AG04450 (cell line): ENCODE data around the gene CLEC12A. TPM values are rescaled to one million over a fixed set of nuclear protein-coding genes. Genes with fewer than 3 reads are reported as not detected.
"Not testable (repeated sequence)": the region's sequence is repeated elsewhere in the genome, so short reads cannot be mapped to it uniquely, and the experiment has no call there.

Experiments
- CTCF ChIA-PET: fragments of 300-600, 350-600 bp; formaldehyde crosslinking; extraction: SDS; loops from one replicate; lab custom pipeline; 2022; ENCODE audit warnings: antibody characterized with exemption, inconsistent platforms; lab: Charles Lee
- POLR2A ChIA-PET: fragments of 350-600 bp; formaldehyde crosslinking; extraction: SDS; loops from one replicate; lab custom pipeline; 2021; ENCODE audit warnings: antibody characterized with exemption, inconsistent platforms; lab: Yijun Ruan, JAX
- DNase-seq: peaks from one replicate; pipeline ENCODE4 v3.0.0-alpha.2; 2011; ENCODE audit warnings: low read depth, low spot score
- H3K27ac ChIP-seq: one replicate; pipeline ENCODE4 v1.5.1; 2012; ENCODE audit warnings: low read depth, low read length, control low read depth
- H3K27me3 ChIP-seq: one replicate; pipeline ENCODE4 v1.6.0; 2012; ENCODE audit warnings: low read length; ENCODE audit not compliant: control insufficient read depth, insufficient read depth
- H3K4me3 ChIP-seq: 2 replicates; pipeline ENCODE4 v1.5.1; 2011; ENCODE audit warnings: mild to moderate bottlenecking, low read depth, low read length, control low read depth
- H3K9me3 ChIP-seq: 2 replicates; pipeline ENCODE4 v1.5.1; 2012; ENCODE audit warnings: low read length; ENCODE audit not compliant: control insufficient read depth, insufficient read depth
- CTCF ChIP-seq: IDR thresholded peaks from 2 replicates; pipeline ENCODE4 v1.5.1; 2011; ENCODE audit warnings: low read depth, low read length, control low read depth, inconsistent platforms
- polyA plus RNA-seq: library from polyadenylated mRNA; depleted of rRNA; stranded (reverse); fragments of >200 nt; gene quantifications from 2 replicates; pipeline ENCODE4 v1.2.3, GENCODE V29; 2011

The CLEC12A gene
- polyA plus RNA-seq, 1 experiment, result not detected

- no peak overlapping the region for H3K4me3 ChIP-seq
- TF ChIP-seq CTCF, result no peak
- ChIA-PET POLR2A (no interaction called here), CTCF (no interaction called here)
- no peaks in the 10 kb centered on the region for H3K9me3 ChIP-seq
- H3K27me3 ChIP-seq, result peaks cover 2% of the 10 kb centered on the region
- no peak overlapping the region for H3K27ac ChIP-seq
- no peak for DNase-seq
Measured at GRCh38 chr12:9961106-9961505, 10.1 kb upstream of the CLEC12A start.

- no peak for TF ChIP-seq CTCF
- POLR2A ChIA-PET, result interaction anchor here (0.7 kb wide), 1 partner anchor 14 kb away, joined by 10 read pairs; no protein-coding TSS in a partner anchor
- Histone ChIP-seq H3K4me3 (no peak overlapping the region), H3K9me3 (no peaks in the 10 kb centered on the region), H3K27me3 (peaks cover 2% of the 10 kb centered on the region), H3K27ac (no peak overlapping the region)
- no peak for DNase-seq
- CTCF ChIA-PET, result no interaction called here
Measured at GRCh38 chr12:9961901-9962300, 9.3 kb upstream of the CLEC12A start.

- TF ChIP-seq CTCF, result no peak
- Histone ChIP-seq H3K27ac (no peak overlapping the region), H3K27me3 (no peaks in the 10 kb centered on the region), H3K4me3 (no peak overlapping the region), H3K9me3 (no peaks in the 10 kb centered on the region)
- ChIA-PET POLR2A (no interaction called here), CTCF (no interaction called here)
- no peak for DNase-seq
Measured at GRCh38 chr12:9969673-9970072, 1.5 kb upstream of the CLEC12A start.

GRCh38 chr12:9973949-9974348 lies 2.7 kb downstream of the CLEC12A start:
- Histone ChIP-seq H3K9me3 (no peaks in the 10 kb centered on the region), H3K27ac (no peak overlapping the region), H3K4me3 (no peak overlapping the region), H3K27me3 (no peaks in the 10 kb centered on the region)
- ChIA-PET POLR2A (no interaction called here), CTCF (no interaction called here)
- DNase-seq, result no peak
- no peak for TF ChIP-seq CTCF

GRCh38 chr12:9974731-9975130 lies 3.5 kb downstream of the CLEC12A start:
- H3K9me3 ChIP-seq, H3K4me3 ChIP-seq, CTCF ChIA-PET, DNase-seq, POLR2A ChIA-PET, H3K27me3 ChIP-seq, H3K27ac ChIP-seq: not testable (repeated sequence)

GRCh38 chr12:9975614-9976013 lies 4.4 kb downstream of the CLEC12A start:
- no peak overlapping the region for H3K27ac ChIP-seq
- POLR2A ChIA-PET, result interaction anchor here (0.6 kb wide), 1 partner anchor 14 kb away, joined by 10 read pairs; no protein-coding TSS in a partner anchor
- H3K9me3 ChIP-seq, result no peaks in the 10 kb centered on the region
- DNase-seq, result no peak
- H3K4me3 ChIP-seq, result no peak overlapping the region
- CTCF ChIA-PET, result no interaction called here
- H3K27me3 ChIP-seq, result no peaks in the 10 kb centered on the region
- TF ChIP-seq CTCF, result no peak

GRCh38 chr12:9976626-9977025 lies 5.4 kb downstream of the CLEC12A start:
- H3K4me3 ChIP-seq, POLR2A ChIA-PET, DNase-seq, H3K27ac ChIP-seq, H3K9me3 ChIP-seq, H3K27me3 ChIP-seq: not testable (repeated sequence)
- CTCF ChIA-PET, result interaction anchor here (1.6 kb wide), 1 partner anchor 226 kb away, joined by 5 read pairs; no protein-coding TSS in a partner anchor
